SK-N-SH treated with all-trans-retinoic acid at 6 μM for 48 hours (cell line): ENCODE results near the gene NEK3.

ENCODE experiments used
- OSR1 ChIP-seq: fragments of 250-450 bp; sonication (Bioruptor Pico); IDR thresholded peaks from 2 replicates; pipeline ENCODE4 v1.8.0; 2022; ENCODE audit warnings: moderate library complexity, mild to moderate bottlenecking, inconsistent platforms
- PATZ1 ChIP-seq: fragments of 250-450 bp; sonication (Bioruptor Pico); IDR thresholded peaks from 2 replicates; pipeline ENCODE4 v1.8.0; 2020; ENCODE audit warnings: mild to moderate bottlenecking, moderate library complexity, borderline replicate concordance
- POU6F1 ChIP-seq: fragments of 250-450 bp; sonication (Bioruptor Pico); IDR thresholded peaks from 2 replicates; pipeline ENCODE4 v1.8.0; 2021; ENCODE audit warnings: low read depth, mild to moderate bottlenecking, moderate library complexity, borderline replicate concordance

DNA sequence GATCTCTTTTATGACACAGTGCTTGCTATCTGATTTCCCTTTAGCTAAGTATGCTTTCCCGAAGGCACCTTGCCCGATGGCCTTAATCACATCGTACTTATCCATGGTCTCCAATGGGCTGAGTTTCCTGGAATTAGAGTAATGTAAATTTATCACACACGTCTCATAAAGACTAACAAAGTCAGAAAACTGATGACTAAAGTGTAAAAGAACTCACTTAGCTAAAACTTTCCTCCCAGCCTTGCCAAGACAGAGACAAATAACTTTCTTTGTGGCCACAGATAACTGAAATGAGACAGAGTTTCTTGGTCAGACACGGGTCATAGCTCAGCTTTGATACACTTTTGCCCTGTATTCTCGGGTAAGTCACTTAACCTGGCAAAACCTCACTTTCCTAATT is 32.0 kb downstream of the NEK3 start:
- no peak for TF ChIP-seq POU6F1 (CRISPR knock-in tag)
- no peak for TF ChIP-seq PATZ1 (CRISPR knock-in tag)
- no peak for TF ChIP-seq OSR1 (CRISPR knock-in tag)
